H1 (cell line): ENCODE measurements around the gene KCNK7. TPM values are rescaled to one million over a fixed set of nuclear protein-coding genes. Genes with fewer than 3 reads are reported as not detected.

ENCODE experiments used
- CTCF ChIA-PET: fragments of 300-600 bp; sonication (Branson Sonifier 250); formaldehyde crosslinking; loops from one replicate; lab custom pipeline; 2021; ENCODE audit not compliant: partially characterized antibody; lab: Charles Lee
- POLR2A ChIA-PET: fragments of 300-600 bp; sonication (Branson Sonifier 250); formaldehyde crosslinking; loops from one replicate; lab custom pipeline; 2021; ENCODE audit warnings: inconsistent platforms; ENCODE audit not compliant: partially characterized antibody; lab: Charles Lee
- DNase-seq, 2 experiments: peaks; one replicate each; pipeline versions ENCODE4 v3.0.0 to v3.0.0-alpha.2; 2010 to 2022; ENCODE audit warnings: low spot score in 2 of 2, low read depth in 1 of 2, mixed read lengths in 1 of 2
- FAIRE-seq: peaks from 2 replicates; lab custom pipeline; 2011; peaks lifted over from hg19 to GRCh38; lab: Jason Lieb, UNC
- H2AFZ ChIP-seq: 2 replicates; pipeline ENCODE4 v1.8.1; 2012; ENCODE audit warnings: low read length, inconsistent platforms
- H2AK5ac ChIP-seq: 2 replicates; pipeline ENCODE4 v1.6.1; 2013; ENCODE audit warnings: low read depth, low read length
- H2BK120ac ChIP-seq: replicated peaks from 2 replicates; pipeline ENCODE3; 2013; ENCODE audit warnings: low read depth, low read length, inconsistent platforms
- H2BK12ac ChIP-seq: 2 replicates; pipeline ENCODE4 v1.6.1; 2013; ENCODE audit warnings: low read depth, low read length
- H2BK15ac ChIP-seq: 2 replicates; pipeline ENCODE4 v1.6.1; 2013; ENCODE audit warnings: low read length
- H2BK20ac ChIP-seq: 2 replicates; pipeline ENCODE4 v1.6.1; 2013; ENCODE audit warnings: low read length
- H2BK5ac ChIP-seq: 2 replicates; pipeline ENCODE4 v1.6.1; 2013; ENCODE audit warnings: low read depth, low read length
- H3K14ac ChIP-seq: 2 replicates; pipeline ENCODE4 v1.6.1; 2013; ENCODE audit warnings: inconsistent platforms; ENCODE audit not compliant: insufficient read length
- H3K18ac ChIP-seq: 2 replicates; pipeline ENCODE4 v1.6.1; 2013; ENCODE audit warnings: low read length; ENCODE audit errors: extremely low read depth
- H3K23ac ChIP-seq: 2 replicates; pipeline ENCODE4 v1.6.1; 2013; ENCODE audit warnings: inconsistent platforms; ENCODE audit not compliant: insufficient read length
- H3K23me2 ChIP-seq: 2 replicates; pipeline ENCODE4 v1.6.1; 2013; ENCODE audit warnings: low read depth, low read length
- H3K27ac ChIP-seq: 2 replicates; pipeline ENCODE4 v1.6.1; 2011; ENCODE audit warnings: low read depth, low read length, inconsistent platforms
- H3K27me3 ChIP-seq, 4 experiments: replicated peaks in 1 of 4; 1 replicate in 1 of 4; 2 replicates in 3 of 4; pipeline versions ENCODE4 v1.6.1 to v1.8.1; 2011 to 2013; ENCODE audit warnings: low read length in 3 of 4, mild to moderate bottlenecking in 3 of 4, inconsistent platforms in 2 of 4, mixed read lengths in 2 of 4, moderate library complexity in 1 of 4; ENCODE audit not compliant: control insufficient read depth in 3 of 4, insufficient read depth in 3 of 4; ENCODE audit errors: extremely low read depth in 1 of 4
- H3K36me3 ChIP-seq, 4 experiments: 2 replicates each; pipeline versions ENCODE4 v1.6.1 to v1.8.1; 2011 to 2013; ENCODE audit warnings: mild to moderate bottlenecking in 4 of 4, low read length in 3 of 4, moderate library complexity in 2 of 4, control low read depth in 1 of 4, inconsistent platforms in 1 of 4; ENCODE audit not compliant: insufficient read depth in 4 of 4, control insufficient read depth in 2 of 4
- H3K4ac ChIP-seq: replicated peaks from 2 replicates; pipeline ENCODE3; 2013; ENCODE audit warnings: low read length, low read depth, mixed read lengths, inconsistent platforms; ENCODE audit not compliant: insufficient read length
- H3K4me1 ChIP-seq, 4 experiments: replicated peaks in 1 of 4; 1 replicate in 1 of 4; 2 replicates in 3 of 4; pipeline versions ENCODE4 v1.6.1 to v1.8.1; 2011 to 2013; ENCODE audit warnings: low read length in 3 of 4, inconsistent platforms in 2 of 4, mixed read lengths in 1 of 4; ENCODE audit not compliant: insufficient read depth in 4 of 4, control insufficient read depth in 3 of 4
- H3K4me2 ChIP-seq, 2 experiments: 2 replicates each; pipeline versions ENCODE4 v1.6.1 to v1.8.1; 2011 to 2013; ENCODE audit warnings: low read depth in 2 of 2, low read length in 2 of 2, control low read depth in 1 of 2, inconsistent platforms in 1 of 2, mild to moderate bottlenecking in 1 of 2; ENCODE audit not compliant: insufficient read depth in 1 of 2
- H3K4me3 ChIP-seq, 4 experiments: fragments of 200-600, 300-600 bp in 1 of 4; sonication (generic), shearing (Covaris generic), sonication (Bioruptor Twin) in 1 of 4; 2 replicates each; pipeline versions ENCODE4 v1.5.1 to v1.8.1; 2011 to 2016; ENCODE audit warnings: low read length in 4 of 4, low read depth in 3 of 4, control low read depth in 2 of 4, inconsistent platforms in 2 of 4, mild to moderate bottlenecking in 2 of 4, mixed read lengths in 1 of 4, moderate library complexity in 1 of 4; ENCODE audit not compliant: insufficient read depth in 2 of 4; ENCODE audit errors: extremely low read depth in 1 of 4
- H3K56ac ChIP-seq: replicated peaks from 2 replicates; pipeline ENCODE3; 2013; ENCODE audit warnings: low read depth, mild to moderate bottlenecking, mixed read lengths, low read length, inconsistent platforms; ENCODE audit not compliant: insufficient read length
- H3K79me1 ChIP-seq: 2 replicates; pipeline ENCODE4 v1.6.1; 2013; ENCODE audit warnings: low read depth, low read length, control low read depth
- H3K79me2 ChIP-seq, 2 experiments: 2 replicates each; pipeline versions ENCODE4 v1.6.1 to v1.8.1; 2012 to 2013; ENCODE audit warnings: low read length in 2 of 2, mild to moderate bottlenecking in 2 of 2, inconsistent platforms in 1 of 2; ENCODE audit not compliant: insufficient read depth in 2 of 2, control insufficient read depth in 1 of 2
- H3K9ac ChIP-seq, 4 experiments: replicated peaks in 1 of 4; 1 replicate in 1 of 4; 2 replicates in 3 of 4; pipeline versions ENCODE4 v1.6.1 to v1.8.1; 2011 to 2013; ENCODE audit warnings: low read depth in 3 of 4, low read length in 3 of 4, control low read depth in 2 of 4, mild to moderate bottlenecking in 2 of 4, moderate library complexity in 2 of 4, inconsistent platforms in 1 of 4; ENCODE audit errors: extremely low read depth in 1 of 4
- H3K9me3 ChIP-seq, 2 experiments: 2 replicates each; pipeline versions ENCODE4 v1.6.1 to v1.8.1; 2012 to 2013; ENCODE audit warnings: mild to moderate bottlenecking in 2 of 2, moderate library complexity in 2 of 2, control low read depth in 1 of 2, inconsistent platforms in 1 of 2, low read depth in 1 of 2, low read length in 1 of 2, mixed read lengths in 1 of 2; ENCODE audit not compliant: insufficient read depth in 2 of 2
- H4K20me1 ChIP-seq, 2 experiments: replicated peaks in 1 of 2; 2 replicates each; pipeline versions ENCODE3 to v1.8.1; 2011 to 2013; ENCODE audit warnings: inconsistent platforms in 2 of 2, low read length in 2 of 2, mild to moderate bottlenecking in 1 of 2; ENCODE audit not compliant: insufficient read depth in 2 of 2, control insufficient read depth in 1 of 2
- H4K5ac ChIP-seq: 2 replicates; pipeline ENCODE4 v1.6.1; 2013; ENCODE audit warnings: low read length, low read depth, mixed read lengths, inconsistent platforms; ENCODE audit not compliant: insufficient read length
- H4K8ac ChIP-seq: 2 replicates; pipeline ENCODE4 v1.8.0; 2013; ENCODE audit warnings: mild to moderate bottlenecking, moderate library complexity, low read length, inconsistent platforms; ENCODE audit not compliant: insufficient read depth; ENCODE audit errors: extremely low read depth
- H4K91ac ChIP-seq: replicated peaks from 2 replicates; pipeline ENCODE3; 2013; ENCODE audit warnings: low read length, mixed read lengths, inconsistent platforms; ENCODE audit not compliant: insufficient read length
- ASH2L ChIP-seq: fragments of 200-600, 300-600 bp; sonication (generic); IDR thresholded peaks from one replicate; pipeline ENCODE4 v1.7.1; 2017; ENCODE audit warnings: low read length
- ATF2 ChIP-seq: IDR thresholded peaks from 2 replicates; pipeline ENCODE4 v1.6.1; 2012; ENCODE audit warnings: low read length, inconsistent platforms
- BCL11A ChIP-seq, 2 experiments: IDR thresholded peaks; one replicate each; pipeline ENCODE4 v1.6.1; 2011; ENCODE audit warnings: low read depth in 2 of 2, low read length in 2 of 2, mild to moderate bottlenecking in 2 of 2
- BRCA1 ChIP-seq: IDR thresholded peaks from 2 replicates; pipeline ENCODE4 v1.6.1; 2012; ENCODE audit warnings: low read depth, low read length, improper control_type of control experiment
- HDAC2 ChIP-seq, 2 experiments: fragments of 300-600 bp in 1 of 2; sonication (generic) in 1 of 2; IDR thresholded peaks; 2 replicates each; pipeline ENCODE4 v1.6.1; 2011 to 2012; ENCODE audit warnings: low read depth in 2 of 2, low read length in 2 of 2, mild to moderate bottlenecking in 2 of 2, moderate library complexity in 2 of 2, borderline replicate concordance in 1 of 2, inconsistent platforms in 1 of 2
- HDAC6 ChIP-seq: IDR thresholded peaks from one replicate; pipeline ENCODE4 v1.7.1; 2012; ENCODE audit warnings: low read depth, mild to moderate bottlenecking, inconsistent platforms, low read length, moderate library complexity
- KDM4A ChIP-seq: IDR thresholded peaks from one replicate; pipeline ENCODE4 v1.7.1; 2012; ENCODE audit warnings: low read depth, mild to moderate bottlenecking, moderate library complexity, low read length, inconsistent platforms; ENCODE audit not compliant: severe bottlenecking
- MAFK ChIP-seq: IDR thresholded peaks from 2 replicates; pipeline ENCODE4 v1.6.1; 2012; ENCODE audit warnings: low read depth, mild to moderate bottlenecking, improper control_type of control experiment, low read length
- NANOG ChIP-seq: IDR thresholded peaks from 2 replicates; pipeline ENCODE4 v1.6.1; 2011; ENCODE audit warnings: low read length, low read depth, mild to moderate bottlenecking, inconsistent platforms; ENCODE audit not compliant: insufficient read depth, poor library complexity, severe bottlenecking
- POLR2AphosphoS5 ChIP-seq: IDR thresholded peaks from 2 replicates; pipeline ENCODE4 v1.6.1; 2011; ENCODE audit warnings: low read depth, low read length
- TBP ChIP-seq: IDR thresholded peaks from 2 replicates; pipeline ENCODE4 v1.6.1; 2011; ENCODE audit warnings: low read depth, low read length, improper control_type of control experiment
- WGBS, 2 experiments: shearing (Covaris generic) in 1 of 2; methylation state at CpG; one replicate each; pipeline versions ENCODE4 v1.1.6 to v1.1.7; 2013 to 2015; ENCODE audit warnings: low lambda C conversion rate in 2 of 2, mixed read lengths in 2 of 2, inconsistent platforms in 1 of 2, low coverage in 1 of 2, missing lambda C conversion rate in 1 of 2; ENCODE audit not compliant: insufficient replicate concordance in 2 of 2, insufficient coverage in 1 of 2, insufficient read length in 1 of 2; ENCODE audit errors: extremely low coverage in 1 of 2, missing lambda C conversion rate in 1 of 2; 5-methylcytosine and 5-hydroxymethylcytosine counted together
- polyA plus RNA-seq, 7 experiments: library from polyadenylated mRNA; depleted of rRNA in 3 of 7; stranded (reverse) in 5 of 7; unstranded in 2 of 7; fragments of >200 nt in 5 of 7; fragments of 200-250 nt in 2 of 7; gene quantifications; 1 replicate in 5 of 7; 2 replicates in 1 of 7; 4 replicates in 1 of 7; pipeline versions ENCODE4 v1.2.1 to v1.2.3, GENCODE V29; 2011 to 2013; ENCODE audit warnings: missing spikeins in 2 of 7, mixed read lengths in 2 of 7
- total RNA-seq: library from RNA; stranded (reverse); fragmentation: NEBNext Ultra II Directional; extraction: Animal tissue kit (Norgen Biotek cat#: 25700); gene quantifications from 2 replicates; pipeline ENCODE4 v1.2.1, GENCODE V29; 2021

Gene KCNK7
- total and polyA plus RNA-seq, 2 of the 8 experiments (the other 6 are each of a cell fraction or from before 2014, with no cell fraction given), result 0.74 to 1.0 TPM

GRCh38 chr11:65637032-65637557, 41.5 kb upstream of the KCNK7 start:
- Histone ChIP-seq H3K4me2 (peak overlapping the region; percentile 62 to 91), H3K4me3 (peak overlapping the region in 2 of 4 experiments; percentile 8 to 71; a peak in 3 of 8 replicates)
- TF ChIP-seq BRCA1 (no peak), ATF2 (no peak), KDM4A (no peak), TBP (no peak), HDAC2 (IDR thresholded peaks at IDR 0.05; ENCODE audit: borderline replicate concordance in 1 of 2, low read depth in 2 of 2, low read length in 2 of 2) (no peak), NANOG (no peak), POLR2AphosphoS5 (no peak), BCL11A (IDR thresholded peaks at IDR 0.05; ENCODE audit: low read depth in 2 of 2, low read length in 2 of 2) (no peak), MAFK (no peak), ASH2L (no peak), HDAC6 (no peak)

More at GRCh38 chr11:65637032-65637557, 41.5 kb upstream of the KCNK7 start:
- Histone ChIP-seq H3K4ac (peak overlapping the region; percentile 8), H2BK20ac (no peak overlapping the region), H2BK5ac (no peak overlapping the region), H3K4me1 (peaks cover 3 to 22% (median 14%) of the 10 kb centered on the region in 4 experiments), H3K36me3 (peaks cover 2 to 31% (median 18%) of the 10 kb centered on the region in 4 experiments; a peak in 6 of 8 replicates), H3K9me3 (no peaks in the 10 kb centered on the region), H4K91ac (peak overlapping the region; percentile 41), H2BK15ac (no peak overlapping the region), H3K23ac (no peak overlapping the region), H3K18ac (no peak overlapping the region), H3K9ac (no peak overlapping the region), H2AFZ (no peak overlapping the region), H4K20me1 (peaks cover 0 to 10% of the 10 kb centered on the region in 2 experiments), H3K27me3 (no peaks in the 10 kb centered on the region), H3K79me1 (peaks cover 4% of the 10 kb centered on the region; the same call in 1 of the 2 replicates), H3K27ac (no peak overlapping the region), H2BK120ac (no peak overlapping the region), H3K23me2 (peaks cover 3% of the 10 kb centered on the region; the same call in 1 of the 2 replicates), H3K14ac (no peak overlapping the region), H4K5ac (no peak overlapping the region), H2BK12ac (no peak overlapping the region), H3K79me2 (no peaks in the 10 kb centered on the region), H4K8ac (peak overlapping the region; percentile 7; the same call in 1 of the 2 replicates), H3K56ac (no peak overlapping the region), H2AK5ac (no peak overlapping the region)
- POLR2A ChIA-PET, result interaction anchor here (1.0 to 6.9 kb wide), 11 partner anchors 10 to 223 kb away, joined by 3 to 55 read pairs (median 8); partner anchors contain the start of genes MUS81 and PCNX3
- CTCF ChIA-PET, result interaction anchor here (0.6 to 2.5 kb wide), 13 partner anchors 8 to 333 kb away, joined by 3 to 21 read pairs (median 7); partner anchors contain the start of genes PCNX3 and RELA
- FAIRE-seq (no peak), DNase-seq (no peak)
- WGBS, 2 experiments, result 84% methylated on average over 2 of the region's 3 CpGs; no CpG with 5 or more reads in 1 of the 2 experiments
